Neural cell (in vitro differentiated cells): ENCODE results near the gene HOXC6.

Experiments
- MXI1 ChIP-seq: fragments of 450-650 bp; conservative IDR thresholded peaks from 2 replicates; pipeline ENCODE4 v1.6.1; 2014; ENCODE audit warnings: antibody characterized with exemption, mild to moderate bottlenecking; ENCODE audit not compliant: poor library complexity, severe bottlenecking
- REST ChIP-seq: IDR thresholded peaks from 2 replicates; pipeline ENCODE4 v1.6.1; 2012; ENCODE audit warnings: borderline replicate concordance

GRCh38 chr12:54030889-54031471 is 2.7 kb downstream of the HOXC6 start:
- TF ChIP-seq MXI1 (no peak), REST (no peak)
